ENCODE data around the gene PTPRT.

PTPRT gene

GRCh38 chr20:42429761-42430458 lies 759.8 kb downstream of the PTPRT start:
- no peak for TF ChIP-seq CTCF (conservative IDR thresholded peaks at IDR 0.05; ENCODE audit: low read length)
- DNase-seq (ENCODE audit: low read depth) = no peak
- H3K4me3 ChIP-seq (ENCODE audit: low read length) = no peak overlapping the region

DNA sequence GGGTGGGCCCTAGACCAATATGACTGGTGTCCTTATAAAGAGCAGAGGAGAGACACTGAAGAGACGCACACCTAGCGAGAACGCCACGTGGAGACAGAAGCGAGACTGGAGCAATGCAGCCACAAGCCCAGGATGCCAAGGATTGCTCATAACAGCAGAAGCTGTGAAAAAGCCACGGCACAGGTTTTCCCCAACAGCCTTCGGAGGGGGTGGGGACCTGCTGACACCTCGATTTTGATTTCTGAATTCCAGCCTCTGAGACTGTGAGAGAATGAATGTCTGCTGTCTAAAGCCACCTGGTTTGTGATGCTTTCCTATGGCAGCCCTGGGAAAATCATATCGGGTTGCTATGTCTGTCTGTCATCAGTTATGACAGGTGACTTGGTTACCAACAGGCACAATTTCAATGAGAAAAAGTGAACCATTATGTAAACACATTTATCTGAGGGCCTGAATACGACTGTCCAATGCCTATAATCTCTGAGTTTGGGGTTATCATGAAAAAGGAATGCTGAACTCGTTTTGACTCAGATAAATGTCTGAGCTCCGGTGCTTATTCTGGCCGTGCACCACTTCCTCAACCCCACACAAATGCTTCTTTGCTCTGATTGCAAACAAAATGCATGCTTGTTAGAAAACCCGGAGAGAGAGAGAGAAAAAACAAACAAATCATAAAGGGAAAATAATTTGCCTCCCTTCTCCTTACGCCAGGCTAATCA lies 769.7 kb downstream of the PTPRT start:
- no peak overlapping the region for H3K4me3 ChIP-seq (ENCODE audit: low read length)
- no peak for DNase-seq (ENCODE audit: low read depth)
- TF ChIP-seq CTCF (conservative IDR thresholded peaks at IDR 0.05; ENCODE audit: low read length) = no peak

- H3K4me3 ChIP-seq (ENCODE audit: low read length) = no peak overlapping the region
- DNase-seq (ENCODE audit: low read depth) = no peak
- TF ChIP-seq CTCF (conservative IDR thresholded peaks at IDR 0.05; ENCODE audit: low read length) = no peak
These were observed 782.9 kb downstream of the PTPRT start for GRCh38 chr20:42406826-42407225.

- H3K4me3 ChIP-seq (ENCODE audit: low read length) = no peak overlapping the region
- no peak for TF ChIP-seq CTCF (conservative IDR thresholded peaks at IDR 0.05; ENCODE audit: low read length)
- DNase-seq (ENCODE audit: low read depth) = no peak
These were observed 787.3 kb downstream of the PTPRT start for GRCh38 chr20:42402455-42402854.

GRCh38 chr20:42401613-42402012 lies 788.1 kb downstream of the PTPRT start:
- TF ChIP-seq CTCF (conservative IDR thresholded peaks at IDR 0.05; ENCODE audit: low read length) = no peak
- no peak for DNase-seq (ENCODE audit: low read depth)
- no peak overlapping the region for H3K4me3 ChIP-seq (ENCODE audit: low read length)

GRCh38 chr20:42399802-42400201 lies 789.9 kb downstream of the PTPRT start:
- no peak for DNase-seq (ENCODE audit: low read depth)
- no peak for TF ChIP-seq CTCF (conservative IDR thresholded peaks at IDR 0.05; ENCODE audit: low read length)

GRCh38 chr20:42392442-42392841 lies 797.3 kb downstream of the PTPRT start:
- no peak for DNase-seq (ENCODE audit: low read depth)
- TF ChIP-seq CTCF (conservative IDR thresholded peaks at IDR 0.05; ENCODE audit: low read length) = no peak

More at GRCh38 chr20:42399802-42400201, 789.9 kb downstream of the PTPRT start:
- no peak overlapping the region for H3K4me3 ChIP-seq (ENCODE audit: low read length)

More at GRCh38 chr20:42392442-42392841, 797.3 kb downstream of the PTPRT start:
- no peak overlapping the region for H3K4me3 ChIP-seq (ENCODE audit: low read length)

All from AG10803 (cell line).